ENCODE results near the gene PSMC1. TPM values are rescaled to one million over a fixed set of nuclear protein-coding genes. Genes with fewer than 3 reads are reported as not detected.

The PSMC1 gene
- polyA plus RNA-seq, 2 of the 4 experiments (the other 2 are of a cell fraction) = 328 to 336 TPM

DNA sequence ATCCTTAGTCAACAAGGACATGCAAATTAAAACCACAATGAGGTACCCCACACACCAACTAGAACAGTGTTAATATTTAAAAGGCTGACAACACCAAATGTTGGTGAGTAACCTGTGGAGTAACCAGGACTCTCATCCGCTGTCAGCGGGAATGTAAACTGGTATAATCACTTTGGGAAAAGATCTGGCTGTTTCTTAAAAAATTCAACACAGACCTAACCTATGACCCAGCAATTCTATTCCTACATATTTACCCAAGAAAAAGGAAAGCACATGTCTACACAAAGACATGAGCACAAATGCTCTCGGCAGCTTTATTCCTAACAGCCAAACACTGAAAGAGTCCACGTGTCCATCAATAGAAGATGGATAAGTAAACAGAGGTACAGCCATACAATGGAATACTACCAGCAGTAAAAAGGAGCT is 48.8 kb downstream of the PSMC1 start:
- Histone ChIP-seq H3K4me3 (no peak overlapping the region), H3K27ac (no peak overlapping the region), H3K4me2 (no peak overlapping the region), H3K4me1 (no peaks in the 10 kb centered on the region), H3K9me3 (no peaks in the 10 kb centered on the region)
- ATAC-seq = no peak
- no peak for FAIRE-seq
- CTCF ChIA-PET = interaction anchor here (0.6 to 1.3 kb wide), 4 partner anchors 16 to 392 kb away, joined by 3 to 5 read pairs (median 3); no protein-coding TSS in a partner anchor
- DNase-seq (ENCODE audit: low read depth in 1 of 2, low spot score in 1 of 2) = no peak
- WGBS (ENCODE audit: missing lambda C conversion rate) = 90% methylated on average over 4 of the region's 4 CpGs
- TF ChIP-seq NFE2L2 (conservative IDR thresholded peaks at IDR 0.05; ENCODE audit: low read length) (no peak), KDM1A (IDR thresholded peaks at IDR 0.05; ENCODE audit: low read depth) (no peak), RAD21 (conservative IDR thresholded peaks at IDR 0.05 in 1 of 2, IDR thresholded peaks at IDR 0.05 in 1 of 2) (no peak), RNF2 (IDR thresholded peaks at IDR 0.05; ENCODE audit: borderline replicate concordance, low read depth) (no peak), NPAS2 (CRISPR knock-in tag; IDR thresholded peaks at IDR 0.05; ENCODE audit: borderline replicate concordance) (no peak), ZNF302 (CRISPR knock-in tag; IDR thresholded peaks at IDR 0.05) (no peak), ZFP36 (IDR thresholded peaks at IDR 0.05; ENCODE audit: borderline replicate concordance, partially characterized antibody) (no peak), NR3C1 (IDR thresholded peaks at IDR 0.05) (no peak), HOXB5 (CRISPR knock-in tag; IDR thresholded peaks at IDR 0.05) (no peak), EP300 (IDR thresholded peaks at IDR 0.05) (no peak), MAFK (IDR thresholded peaks at IDR 0.05; ENCODE audit: partially characterized antibody) (no peak), SREBF2 (IDR thresholded peaks at IDR 0.05) (no peak), TP53 (CRISPR knock-in tag; IDR thresholded peaks at IDR 0.05) (no peak), FOSB (CRISPR knock-in tag; IDR thresholded peaks at IDR 0.05) (no peak), EHMT2 (IDR thresholded peaks at IDR 0.05; ENCODE audit: low read depth) (no peak)
- TF ChIP-seq, protein P1, sequence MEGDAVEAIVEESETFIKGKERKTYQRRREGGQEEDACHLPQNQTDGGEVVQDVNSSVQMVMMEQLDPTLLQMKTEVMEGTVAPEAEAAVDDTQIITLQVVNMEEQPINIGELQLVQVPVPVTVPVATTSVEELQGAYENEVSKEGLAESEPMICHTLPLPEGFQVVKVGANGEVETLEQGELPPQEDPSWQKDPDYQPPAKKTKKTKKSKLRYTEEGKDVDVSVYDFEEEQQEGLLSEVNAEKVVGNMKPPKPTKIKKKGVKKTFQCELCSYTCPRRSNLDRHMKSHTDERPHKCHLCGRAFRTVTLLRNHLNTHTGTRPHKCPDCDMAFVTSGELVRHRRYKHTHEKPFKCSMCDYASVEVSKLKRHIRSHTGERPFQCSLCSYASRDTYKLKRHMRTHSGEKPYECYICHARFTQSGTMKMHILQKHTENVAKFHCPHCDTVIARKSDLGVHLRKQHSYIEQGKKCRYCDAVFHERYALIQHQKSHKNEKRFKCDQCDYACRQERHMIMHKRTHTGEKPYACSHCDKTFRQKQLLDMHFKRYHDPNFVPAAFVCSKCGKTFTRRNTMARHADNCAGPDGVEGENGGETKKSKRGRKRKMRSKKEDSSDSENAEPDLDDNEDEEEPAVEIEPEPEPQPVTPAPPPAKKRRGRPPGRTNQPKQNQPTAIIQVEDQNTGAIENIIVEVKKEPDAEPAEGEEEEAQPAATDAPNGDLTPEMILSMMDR (IDR thresholded peaks at IDR 0.05) = no peak
- TF ChIP-seq, protein P2, sequence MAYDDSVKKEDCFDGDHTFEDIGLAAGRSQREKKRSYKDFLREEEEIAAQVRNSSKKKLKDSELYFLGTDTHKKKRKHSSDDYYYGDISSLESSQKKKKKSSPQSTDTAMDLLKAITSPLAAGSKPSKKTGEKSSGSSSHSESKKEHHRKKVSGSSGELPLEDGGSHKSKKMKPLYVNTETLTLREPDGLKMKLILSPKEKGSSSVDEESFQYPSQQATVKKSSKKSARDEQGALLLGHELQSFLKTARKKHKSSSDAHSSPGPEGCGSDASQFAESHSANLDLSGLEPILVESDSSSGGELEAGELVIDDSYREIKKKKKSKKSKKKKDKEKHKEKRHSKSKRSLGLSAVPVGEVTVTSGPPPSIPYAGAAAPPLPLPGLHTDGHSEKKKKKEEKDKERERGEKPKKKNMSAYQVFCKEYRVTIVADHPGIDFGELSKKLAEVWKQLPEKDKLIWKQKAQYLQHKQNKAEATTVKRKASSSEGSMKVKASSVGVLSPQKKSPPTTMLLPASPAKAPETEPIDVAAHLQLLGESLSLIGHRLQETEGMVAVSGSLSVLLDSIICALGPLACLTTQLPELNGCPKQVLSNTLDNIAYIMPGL (CRISPR knock-in tag; IDR thresholded peaks at IDR 0.05; ENCODE audit: borderline replicate concordance) = no peak
- TF ChIP-seq, protein P3, sequence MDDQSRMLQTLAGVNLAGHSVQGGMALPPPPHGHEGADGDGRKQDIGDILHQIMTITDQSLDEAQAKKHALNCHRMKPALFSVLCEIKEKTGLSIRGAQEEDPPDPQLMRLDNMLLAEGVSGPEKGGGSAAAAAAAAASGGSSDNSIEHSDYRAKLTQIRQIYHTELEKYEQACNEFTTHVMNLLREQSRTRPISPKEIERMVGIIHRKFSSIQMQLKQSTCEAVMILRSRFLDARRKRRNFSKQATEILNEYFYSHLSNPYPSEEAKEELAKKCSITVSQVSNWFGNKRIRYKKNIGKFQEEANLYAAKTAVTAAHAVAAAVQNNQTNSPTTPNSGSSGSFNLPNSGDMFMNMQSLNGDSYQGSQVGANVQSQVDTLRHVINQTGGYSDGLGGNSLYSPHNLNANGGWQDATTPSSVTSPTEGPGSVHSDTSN (IDR thresholded peaks at IDR 0.05) = no peak
- TF ChIP-seq, protein P4, sequence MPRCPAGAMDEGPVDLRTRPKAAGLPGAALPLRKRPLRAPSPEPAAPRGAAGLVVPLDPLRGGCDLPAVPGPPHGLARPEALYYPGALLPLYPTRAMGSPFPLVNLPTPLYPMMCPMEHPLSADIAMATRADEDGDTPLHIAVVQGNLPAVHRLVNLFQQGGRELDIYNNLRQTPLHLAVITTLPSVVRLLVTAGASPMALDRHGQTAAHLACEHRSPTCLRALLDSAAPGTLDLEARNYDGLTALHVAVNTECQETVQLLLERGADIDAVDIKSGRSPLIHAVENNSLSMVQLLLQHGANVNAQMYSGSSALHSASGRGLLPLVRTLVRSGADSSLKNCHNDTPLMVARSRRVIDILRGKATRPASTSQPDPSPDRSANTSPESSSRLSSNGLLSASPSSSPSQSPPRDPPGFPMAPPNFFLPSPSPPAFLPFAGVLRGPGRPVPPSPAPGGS (IDR thresholded peaks at IDR 0.05) = no peak
- POLR2A ChIA-PET = no interaction called here

DNA sequence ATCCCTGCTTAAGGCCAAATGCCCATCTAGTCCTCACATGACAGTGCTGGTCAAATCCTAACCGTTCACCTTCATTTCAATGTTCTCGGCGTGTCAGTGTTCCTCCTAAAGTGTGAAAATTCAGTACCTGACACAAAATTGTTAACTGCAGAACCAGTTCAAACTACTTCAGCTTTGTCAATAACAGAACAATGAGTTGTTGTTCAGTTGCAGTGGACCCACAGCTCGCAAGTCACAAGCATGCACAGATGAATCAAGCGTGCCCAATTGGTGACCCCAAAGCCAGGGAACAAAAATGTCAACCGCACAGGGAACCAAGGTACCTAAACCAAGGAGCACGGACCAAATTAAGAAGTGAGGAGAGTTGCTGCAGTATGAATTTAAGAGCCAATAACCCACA is 52.2 kb downstream of the PSMC1 start:
- no peak overlapping the region for H3K27ac ChIP-seq
- ATAC-seq = no peak
- H3K9me3 ChIP-seq = no peaks in the 10 kb centered on the region
- CTCF ChIA-PET = no interaction called here
- POLR2A ChIA-PET = no interaction called here
- H3K4me2 ChIP-seq = no peak overlapping the region
- no peak for FAIRE-seq
- WGBS (ENCODE audit: missing lambda C conversion rate) = 96% methylated on average over 7 of the region's 7 CpGs
- no peak for DNase-seq (ENCODE audit: low read depth in 1 of 2, low spot score in 1 of 2)
- no peaks in the 10 kb centered on the region for H3K4me1 ChIP-seq
- no peak overlapping the region for H3K4me3 ChIP-seq
- TF ChIP-seq RAD21 (conservative IDR thresholded peaks at IDR 0.05 in 1 of 2, IDR thresholded peaks at IDR 0.05 in 1 of 2) (no peak), CBX2 (IDR thresholded peaks at IDR 0.05; ENCODE audit: borderline replicate concordance, low read depth) (no peak), CHD2 (IDR thresholded peaks at IDR 0.05; ENCODE audit: low read length, partially characterized antibody) (no peak), ZNF302 (CRISPR knock-in tag; IDR thresholded peaks at IDR 0.05) (no peak), ESRRA (IDR thresholded peaks at IDR 0.05; ENCODE audit: borderline replicate concordance, low read length) (no peak), SMC3 (IDR thresholded peaks at IDR 0.05) (no peak), EHMT2 (IDR thresholded peaks at IDR 0.05; ENCODE audit: low read depth) (no peak), FOSL2 (IDR thresholded peaks at IDR 0.05) (no peak), FOSL2 (CRISPR knock-in tag; IDR thresholded peaks at IDR 0.05) (no peak), MAFK (IDR thresholded peaks at IDR 0.05; ENCODE audit: partially characterized antibody) (no peak), HDAC2 (IDR thresholded peaks at IDR 0.05) (no peak), POLR2A (IDR thresholded peaks at IDR 0.05; ENCODE audit: low read length) (no peak)
- TF ChIP-seq, protein P5, sequence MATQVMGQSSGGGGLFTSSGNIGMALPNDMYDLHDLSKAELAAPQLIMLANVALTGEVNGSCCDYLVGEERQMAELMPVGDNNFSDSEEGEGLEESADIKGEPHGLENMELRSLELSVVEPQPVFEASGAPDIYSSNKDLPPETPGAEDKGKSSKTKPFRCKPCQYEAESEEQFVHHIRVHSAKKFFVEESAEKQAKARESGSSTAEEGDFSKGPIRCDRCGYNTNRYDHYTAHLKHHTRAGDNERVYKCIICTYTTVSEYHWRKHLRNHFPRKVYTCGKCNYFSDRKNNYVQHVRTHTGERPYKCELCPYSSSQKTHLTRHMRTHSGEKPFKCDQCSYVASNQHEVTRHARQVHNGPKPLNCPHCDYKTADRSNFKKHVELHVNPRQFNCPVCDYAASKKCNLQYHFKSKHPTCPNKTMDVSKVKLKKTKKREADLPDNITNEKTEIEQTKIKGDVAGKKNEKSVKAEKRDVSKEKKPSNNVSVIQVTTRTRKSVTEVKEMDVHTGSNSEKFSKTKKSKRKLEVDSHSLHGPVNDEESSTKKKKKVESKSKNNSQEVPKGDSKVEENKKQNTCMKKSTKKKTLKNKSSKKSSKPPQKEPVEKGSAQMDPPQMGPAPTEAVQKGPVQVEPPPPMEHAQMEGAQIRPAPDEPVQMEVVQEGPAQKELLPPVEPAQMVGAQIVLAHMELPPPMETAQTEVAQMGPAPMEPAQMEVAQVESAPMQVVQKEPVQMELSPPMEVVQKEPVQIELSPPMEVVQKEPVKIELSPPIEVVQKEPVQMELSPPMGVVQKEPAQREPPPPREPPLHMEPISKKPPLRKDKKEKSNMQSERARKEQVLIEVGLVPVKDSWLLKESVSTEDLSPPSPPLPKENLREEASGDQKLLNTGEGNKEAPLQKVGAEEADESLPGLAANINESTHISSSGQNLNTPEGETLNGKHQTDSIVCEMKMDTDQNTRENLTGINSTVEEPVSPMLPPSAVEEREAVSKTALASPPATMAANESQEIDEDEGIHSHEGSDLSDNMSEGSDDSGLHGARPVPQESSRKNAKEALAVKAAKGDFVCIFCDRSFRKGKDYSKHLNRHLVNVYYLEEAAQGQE (IDR thresholded peaks at IDR 0.05) = no peak
- TF ChIP-seq, protein P3 (IDR thresholded peaks at IDR 0.05) = no peak
